ENCODE results near the gene TMEM238. TPM values are rescaled to one million over a fixed set of nuclear protein-coding genes. Genes with fewer than 3 reads are reported as not detected.

Gene TMEM238
- polyA plus RNA-seq, 1 donor from 2014 or later, result not detected

- H3K9me2 ChIP-seq (ENCODE audit: insufficient read depth, low read length), result no peaks in the 10 kb centered on the region
- no peak overlapping the region for H2AFZ ChIP-seq (ENCODE audit: low read depth, low read length)
- no peaks in the 10 kb centered on the region for H4K20me1 ChIP-seq (ENCODE audit: insufficient read depth)
- no peak overlapping the region for H3K9ac ChIP-seq (ENCODE audit: low read length)
- no peak for TF ChIP-seq REST (IDR thresholded peaks at IDR 0.05; ENCODE audit: borderline replicate concordance)
- TF ChIP-seq MXI1 (conservative IDR thresholded peaks at IDR 0.05; ENCODE audit: poor library complexity, severe bottlenecking), result no peak
- TF ChIP-seq SMC3 (conservative IDR thresholded peaks at IDR 0.05; ENCODE audit: poor library complexity), result no peak
- no peak for TF ChIP-seq POLR2AphosphoS5 (IDR thresholded peaks at IDR 0.05)
- no peak for TF ChIP-seq RAD21 (conservative IDR thresholded peaks at IDR 0.05)
- TF ChIP-seq, protein P1, sequence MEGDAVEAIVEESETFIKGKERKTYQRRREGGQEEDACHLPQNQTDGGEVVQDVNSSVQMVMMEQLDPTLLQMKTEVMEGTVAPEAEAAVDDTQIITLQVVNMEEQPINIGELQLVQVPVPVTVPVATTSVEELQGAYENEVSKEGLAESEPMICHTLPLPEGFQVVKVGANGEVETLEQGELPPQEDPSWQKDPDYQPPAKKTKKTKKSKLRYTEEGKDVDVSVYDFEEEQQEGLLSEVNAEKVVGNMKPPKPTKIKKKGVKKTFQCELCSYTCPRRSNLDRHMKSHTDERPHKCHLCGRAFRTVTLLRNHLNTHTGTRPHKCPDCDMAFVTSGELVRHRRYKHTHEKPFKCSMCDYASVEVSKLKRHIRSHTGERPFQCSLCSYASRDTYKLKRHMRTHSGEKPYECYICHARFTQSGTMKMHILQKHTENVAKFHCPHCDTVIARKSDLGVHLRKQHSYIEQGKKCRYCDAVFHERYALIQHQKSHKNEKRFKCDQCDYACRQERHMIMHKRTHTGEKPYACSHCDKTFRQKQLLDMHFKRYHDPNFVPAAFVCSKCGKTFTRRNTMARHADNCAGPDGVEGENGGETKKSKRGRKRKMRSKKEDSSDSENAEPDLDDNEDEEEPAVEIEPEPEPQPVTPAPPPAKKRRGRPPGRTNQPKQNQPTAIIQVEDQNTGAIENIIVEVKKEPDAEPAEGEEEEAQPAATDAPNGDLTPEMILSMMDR (IDR thresholded peaks at IDR 0.05; ENCODE audit: poor library complexity, severe bottlenecking), result no peak
- TF ChIP-seq EZH2 (IDR thresholded peaks at IDR 0.05; ENCODE audit: borderline replicate concordance, insufficient read depth, low read length, poor library complexity, severe bottlenecking), result no peak
- no peak for TF ChIP-seq TAF1 (IDR thresholded peaks at IDR 0.05; ENCODE audit: low read depth)
- TF ChIP-seq EP300 (conservative IDR thresholded peaks at IDR 0.05; ENCODE audit: poor library complexity, severe bottlenecking), result no peak
- no peaks in the 10 kb centered on the region for H3K9me3 ChIP-seq (ENCODE audit: low read length)
- no peaks in the 10 kb centered on the region for H3F3A ChIP-seq (ENCODE audit: insufficient read depth, low read length, poor library complexity, severe bottlenecking)
- no peaks in the 10 kb centered on the region for H3K79me2 ChIP-seq (replicated peaks; ENCODE audit: insufficient read depth, low read length)
- H3K27me3 ChIP-seq (ENCODE audit: insufficient read depth, low read depth, low read length), result peaks cover 7% of the 10 kb centered on the region
- no peaks in the 10 kb centered on the region for H3K36me3 ChIP-seq (ENCODE audit: insufficient read depth, low read length)
- no peak overlapping the region for H3K27ac ChIP-seq (ENCODE audit: low read length)
- no peak overlapping the region for H3K4me2 ChIP-seq (ENCODE audit: low read length)
- no peak overlapping the region for H3K4me3 ChIP-seq (ENCODE audit: low read length)
Observed at GRCh38 chr19:55360902-55361301, 23.2 kb downstream of the TMEM238 start.

GRCh38 chr19:55358943-55359908 is 24.9 kb downstream of the TMEM238 start:
- Histone ChIP-seq H3K9me2 (ENCODE audit: insufficient read depth, low read length) (no peaks in the 10 kb centered on the region), H3F3A (ENCODE audit: insufficient read depth, low read length, poor library complexity, severe bottlenecking) (no peaks in the 10 kb centered on the region), H3K9ac (ENCODE audit: low read length) (no peak overlapping the region), H3K9me3 (ENCODE audit: low read length) (no peaks in the 10 kb centered on the region), H3K27ac (ENCODE audit: low read length) (no peak overlapping the region), H3K4me2 (ENCODE audit: low read length) (no peak overlapping the region), H3K36me3 (ENCODE audit: insufficient read depth, low read length) (no peaks in the 10 kb centered on the region), H2AFZ (ENCODE audit: low read depth, low read length) (no peak overlapping the region), H3K4me3 (ENCODE audit: low read length) (no peak overlapping the region), H3K79me2 (replicated peaks; ENCODE audit: insufficient read depth, low read length) (no peaks in the 10 kb centered on the region), H3K27me3 (ENCODE audit: insufficient read depth, low read depth, low read length) (peaks cover 23% of the 10 kb centered on the region), H4K20me1 (ENCODE audit: insufficient read depth) (no peaks in the 10 kb centered on the region)
- TF ChIP-seq EZH2 (IDR thresholded peaks at IDR 0.05; ENCODE audit: borderline replicate concordance, insufficient read depth, low read length, poor library complexity, severe bottlenecking) (no peak), MXI1 (conservative IDR thresholded peaks at IDR 0.05; ENCODE audit: poor library complexity, severe bottlenecking) (no peak), EP300 (conservative IDR thresholded peaks at IDR 0.05; ENCODE audit: poor library complexity, severe bottlenecking) (no peak), POLR2AphosphoS5 (IDR thresholded peaks at IDR 0.05) (no peak), REST (IDR thresholded peaks at IDR 0.05; ENCODE audit: borderline replicate concordance) (no peak), RAD21 (conservative IDR thresholded peaks at IDR 0.05) (no peak), SMC3 (conservative IDR thresholded peaks at IDR 0.05; ENCODE audit: poor library complexity) (no peak), TAF1 (IDR thresholded peaks at IDR 0.05; ENCODE audit: low read depth) (no peak)
- TF ChIP-seq, protein P1 (IDR thresholded peaks at IDR 0.05; ENCODE audit: poor library complexity, severe bottlenecking), result no peak

All from neural cell (in vitro differentiated cells).